Glutamatergic neuron (in vitro differentiated cells): ENCODE data around the gene RB1. TPM values are rescaled to one million over a fixed set of nuclear protein-coding genes. Genes with fewer than 3 reads are reported as not detected.

Experiments
- DNase-seq: peaks from one replicate; pipeline ENCODE4 v3.0.0; 2022
- H3K27ac Mint-ChIP-seq: one replicate; pipeline ENCODE4 v1.8.0; 2020; ENCODE audit warnings: mild to moderate bottlenecking, mixed read lengths, inconsistent platforms; ENCODE audit not compliant: unreplicated experiment
- H3K27me3 Mint-ChIP-seq: one replicate; pipeline ENCODE4 v1.8.0; 2020; ENCODE audit warnings: mild to moderate bottlenecking, moderate library complexity, mixed read lengths, inconsistent platforms; ENCODE audit not compliant: unreplicated experiment
- H3K36me3 Mint-ChIP-seq: one replicate; pipeline ENCODE4 v1.8.0; 2020; ENCODE audit warnings: mild to moderate bottlenecking, mixed read lengths, inconsistent platforms; ENCODE audit not compliant: unreplicated experiment
- H3K4me1 Mint-ChIP-seq: one replicate; pipeline ENCODE4 v1.8.0; 2020; ENCODE audit warnings: mild to moderate bottlenecking, low read depth, mixed read lengths, inconsistent platforms; ENCODE audit not compliant: unreplicated experiment
- H3K4me3 Mint-ChIP-seq: one replicate; pipeline ENCODE4 v1.8.0; 2020; ENCODE audit warnings: mild to moderate bottlenecking, mixed read lengths, inconsistent platforms; ENCODE audit not compliant: unreplicated experiment
- H3K9me3 Mint-ChIP-seq: one replicate; pipeline ENCODE4 v1.8.0; 2020; ENCODE audit warnings: mild to moderate bottlenecking, moderate library complexity, mixed read lengths, inconsistent platforms; ENCODE audit not compliant: unreplicated experiment
- total RNA-seq: library from RNA; stranded (reverse); fragmentation: NEBNext Ultra II Directional; extraction: Animal tissue kit (Norgen Biotek cat#: 25700); gene quantifications from one replicate; pipeline ENCODE4 v1.2.1, GENCODE V29; 2021; ENCODE audit not compliant: unreplicated experiment
- TF ChIP-seq, protein P1 (sequence below): fragments of 200-600 bp; sonication (generic); IDR thresholded peaks from one replicate; pipeline ENCODE4 v1.5.0; 2021; ENCODE audit not compliant: partially characterized antibody, unreplicated experiment

The RB1 gene
- total RNA-seq, 1 donor from 2014 or later: 50.3 TPM

DNA sequence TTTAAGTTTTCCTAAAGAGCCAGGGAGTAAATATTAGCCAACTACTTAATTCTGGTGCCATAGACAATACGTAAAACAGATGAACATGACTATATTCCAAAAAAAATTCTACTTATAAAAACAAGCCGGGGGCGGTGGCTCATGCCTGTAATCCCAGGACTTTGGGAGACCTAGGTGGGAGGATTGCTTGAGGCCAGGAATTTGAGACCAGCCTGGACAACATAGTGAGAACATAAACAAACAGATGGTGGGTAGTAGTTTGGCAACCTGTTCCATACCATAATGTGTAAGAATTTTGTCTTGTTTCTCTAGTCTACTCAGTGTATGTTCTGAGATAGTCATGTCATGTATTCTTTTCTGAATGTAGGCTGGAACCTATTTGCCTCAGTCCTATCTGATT lies 45.1 kb upstream of the RB1 start:
- Mint-ChIP-seq H3K4me1 (no peaks in the 10 kb centered on the region), H3K27me3 (no peaks in the 10 kb centered on the region), H3K27ac (no peak overlapping the region), H3K36me3 (no peaks in the 10 kb centered on the region), H3K4me3 (no peak overlapping the region), H3K9me3 (no peaks in the 10 kb centered on the region)
- no peak for DNase-seq
- TF ChIP-seq, protein P1, sequence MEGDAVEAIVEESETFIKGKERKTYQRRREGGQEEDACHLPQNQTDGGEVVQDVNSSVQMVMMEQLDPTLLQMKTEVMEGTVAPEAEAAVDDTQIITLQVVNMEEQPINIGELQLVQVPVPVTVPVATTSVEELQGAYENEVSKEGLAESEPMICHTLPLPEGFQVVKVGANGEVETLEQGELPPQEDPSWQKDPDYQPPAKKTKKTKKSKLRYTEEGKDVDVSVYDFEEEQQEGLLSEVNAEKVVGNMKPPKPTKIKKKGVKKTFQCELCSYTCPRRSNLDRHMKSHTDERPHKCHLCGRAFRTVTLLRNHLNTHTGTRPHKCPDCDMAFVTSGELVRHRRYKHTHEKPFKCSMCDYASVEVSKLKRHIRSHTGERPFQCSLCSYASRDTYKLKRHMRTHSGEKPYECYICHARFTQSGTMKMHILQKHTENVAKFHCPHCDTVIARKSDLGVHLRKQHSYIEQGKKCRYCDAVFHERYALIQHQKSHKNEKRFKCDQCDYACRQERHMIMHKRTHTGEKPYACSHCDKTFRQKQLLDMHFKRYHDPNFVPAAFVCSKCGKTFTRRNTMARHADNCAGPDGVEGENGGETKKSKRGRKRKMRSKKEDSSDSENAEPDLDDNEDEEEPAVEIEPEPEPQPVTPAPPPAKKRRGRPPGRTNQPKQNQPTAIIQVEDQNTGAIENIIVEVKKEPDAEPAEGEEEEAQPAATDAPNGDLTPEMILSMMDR: no peak

DNA sequence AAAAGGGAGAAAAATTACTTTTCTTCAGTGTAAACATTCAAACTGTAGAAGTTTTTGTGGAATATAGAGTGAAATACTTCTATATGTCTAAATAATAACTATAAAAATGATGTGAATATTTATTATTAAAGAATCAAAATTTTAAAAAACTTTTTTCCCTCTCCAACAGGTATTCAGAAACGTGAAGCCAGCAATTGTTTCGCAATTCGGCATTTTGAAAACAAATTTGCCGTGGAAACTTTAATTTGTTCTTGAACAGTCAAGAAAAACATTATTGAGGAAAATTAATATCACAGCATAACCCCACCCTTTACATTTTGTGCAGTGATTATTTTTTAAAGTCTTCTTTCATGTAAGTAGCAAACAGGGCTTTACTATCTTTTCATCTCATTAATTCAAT lies 42.6 kb upstream of the RB1 start:
- no peak for DNase-seq
- TF ChIP-seq, protein P1: no peak
- no peaks in the 10 kb centered on the region for H3K36me3 Mint-ChIP-seq
- H3K27me3 Mint-ChIP-seq: no peaks in the 10 kb centered on the region
- no peaks in the 10 kb centered on the region for H3K9me3 Mint-ChIP-seq
- no peak overlapping the region for H3K27ac Mint-ChIP-seq
- H3K4me1 Mint-ChIP-seq: no peaks in the 10 kb centered on the region
- no peak overlapping the region for H3K4me3 Mint-ChIP-seq

DNA sequence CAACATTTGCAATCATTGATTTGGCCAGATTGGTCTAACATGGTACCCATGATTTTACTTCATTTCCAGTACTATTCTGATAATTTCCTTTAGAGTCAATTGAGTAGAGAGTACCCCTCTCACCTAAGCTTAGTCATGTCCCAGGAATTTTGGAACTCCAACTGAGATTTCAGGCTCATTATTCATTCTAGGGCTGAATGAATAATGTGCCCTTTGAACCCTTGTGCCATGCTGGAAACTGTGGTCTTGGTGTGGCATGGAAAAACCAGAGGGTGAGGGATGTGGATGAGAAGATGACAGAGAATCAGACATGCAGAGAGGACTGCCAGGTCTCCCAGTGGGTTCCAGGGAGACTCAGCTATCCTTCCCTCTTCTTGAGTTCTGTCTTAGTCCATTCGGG lies 40.4 kb upstream of the RB1 start:
- no peak overlapping the region for H3K4me3 Mint-ChIP-seq
- H3K27me3 Mint-ChIP-seq: no peaks in the 10 kb centered on the region
- H3K4me1 Mint-ChIP-seq: no peaks in the 10 kb centered on the region
- no peaks in the 10 kb centered on the region for H3K9me3 Mint-ChIP-seq
- no peak for DNase-seq
- no peaks in the 10 kb centered on the region for H3K36me3 Mint-ChIP-seq
- TF ChIP-seq, protein P1: no peak
- H3K27ac Mint-ChIP-seq: no peak overlapping the region

DNA sequence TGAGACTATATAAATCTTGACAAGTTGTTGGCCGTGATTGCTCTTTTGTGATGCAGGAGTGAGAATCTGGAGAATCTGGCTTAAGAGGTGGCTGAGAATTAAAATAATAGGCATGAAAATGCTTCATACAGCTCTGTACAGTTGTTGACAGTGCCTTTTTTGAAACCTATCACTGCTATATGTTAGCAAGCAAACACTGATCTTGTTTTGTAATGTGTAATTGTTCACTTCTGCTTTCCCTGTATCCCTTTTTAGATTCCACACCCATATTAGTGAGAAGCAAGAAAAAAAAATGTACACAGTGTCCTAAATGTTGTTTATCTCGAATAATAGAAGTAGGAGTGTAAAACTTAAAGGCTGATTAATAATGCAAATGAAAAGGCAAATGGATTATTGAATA lies 39.5 kb upstream of the RB1 start:
- no peaks in the 10 kb centered on the region for H3K4me1 Mint-ChIP-seq
- no peak overlapping the region for H3K27ac Mint-ChIP-seq
- no peak for DNase-seq
- H3K4me3 Mint-ChIP-seq: no peak overlapping the region
- no peaks in the 10 kb centered on the region for H3K9me3 Mint-ChIP-seq
- no peaks in the 10 kb centered on the region for H3K27me3 Mint-ChIP-seq
- no peaks in the 10 kb centered on the region for H3K36me3 Mint-ChIP-seq
- TF ChIP-seq, protein P1: no peak

DNA sequence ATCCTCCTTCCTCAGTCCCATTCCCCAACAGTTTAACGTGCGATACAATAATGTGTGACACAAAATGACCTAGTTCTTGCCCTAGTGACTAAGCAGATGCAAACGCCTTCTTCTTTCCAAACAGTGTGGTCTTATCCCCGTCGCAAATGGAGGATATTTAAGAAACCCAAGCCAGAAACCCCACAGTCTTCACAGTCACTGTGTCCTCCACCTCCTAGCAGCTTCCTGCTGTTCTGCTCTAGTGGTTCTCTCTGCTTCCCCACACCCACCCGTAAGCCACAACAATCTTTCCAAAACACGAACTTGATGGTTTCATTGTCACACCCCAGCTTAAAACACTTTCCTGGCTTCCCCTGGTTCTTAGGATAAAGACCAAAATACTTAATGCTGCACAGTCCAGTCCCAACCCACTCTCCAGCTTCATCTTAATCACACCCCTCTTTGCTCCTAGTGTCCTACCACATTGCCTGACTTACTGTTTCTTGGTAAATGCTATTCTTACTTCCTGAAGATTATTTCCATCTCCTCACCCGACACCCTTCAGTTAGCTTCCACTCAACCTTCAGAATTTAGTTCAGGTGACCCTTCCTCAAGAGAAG lies 38.2 kb upstream of the RB1 start:
- no peaks in the 10 kb centered on the region for H3K4me1 Mint-ChIP-seq
- H3K36me3 Mint-ChIP-seq: no peaks in the 10 kb centered on the region
- H3K27ac Mint-ChIP-seq: no peak overlapping the region

More for the DNA sequence above, 38.2 kb upstream of the RB1 start:
- Mint-ChIP-seq H3K9me3 (no peaks in the 10 kb centered on the region), H3K4me3 (no peak overlapping the region), H3K27me3 (no peaks in the 10 kb centered on the region)
- TF ChIP-seq, protein P1: no peak
- no peak for DNase-seq
